ENCODE data around the gene KYNU. TPM values are rescaled to one million over a fixed set of nuclear protein-coding genes. Genes with fewer than 3 reads are reported as not detected.
"Not testable (repeated sequence)": the region's sequence is repeated elsewhere in the genome, so short reads cannot be mapped to it uniquely, and the experiment has no call there.

The KYNU gene
- total RNA-seq, 1 donor from 2014 or later, result 0.16 TPM

DNA sequence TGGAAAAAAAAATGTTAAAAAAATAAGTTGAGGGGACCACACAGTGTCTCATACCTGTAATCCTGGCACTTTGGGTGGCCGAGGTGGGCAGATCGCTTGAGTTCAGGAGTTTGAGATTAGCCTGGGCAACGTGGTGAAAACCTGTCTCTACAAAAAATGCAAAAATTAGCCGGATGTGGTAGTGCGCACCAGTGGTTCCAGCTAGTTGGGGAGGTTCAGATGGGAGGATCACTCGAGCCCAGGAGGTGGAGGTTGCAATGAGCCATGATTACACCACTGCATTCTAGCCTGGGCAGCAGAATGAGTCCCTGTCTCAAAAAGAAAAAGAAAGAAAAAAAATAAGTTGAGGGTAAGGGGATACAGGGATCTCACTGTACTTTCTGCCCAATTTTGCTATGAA lies 6.1 kb upstream of the KYNU start:
- DNase-seq, result no peak

DNA sequence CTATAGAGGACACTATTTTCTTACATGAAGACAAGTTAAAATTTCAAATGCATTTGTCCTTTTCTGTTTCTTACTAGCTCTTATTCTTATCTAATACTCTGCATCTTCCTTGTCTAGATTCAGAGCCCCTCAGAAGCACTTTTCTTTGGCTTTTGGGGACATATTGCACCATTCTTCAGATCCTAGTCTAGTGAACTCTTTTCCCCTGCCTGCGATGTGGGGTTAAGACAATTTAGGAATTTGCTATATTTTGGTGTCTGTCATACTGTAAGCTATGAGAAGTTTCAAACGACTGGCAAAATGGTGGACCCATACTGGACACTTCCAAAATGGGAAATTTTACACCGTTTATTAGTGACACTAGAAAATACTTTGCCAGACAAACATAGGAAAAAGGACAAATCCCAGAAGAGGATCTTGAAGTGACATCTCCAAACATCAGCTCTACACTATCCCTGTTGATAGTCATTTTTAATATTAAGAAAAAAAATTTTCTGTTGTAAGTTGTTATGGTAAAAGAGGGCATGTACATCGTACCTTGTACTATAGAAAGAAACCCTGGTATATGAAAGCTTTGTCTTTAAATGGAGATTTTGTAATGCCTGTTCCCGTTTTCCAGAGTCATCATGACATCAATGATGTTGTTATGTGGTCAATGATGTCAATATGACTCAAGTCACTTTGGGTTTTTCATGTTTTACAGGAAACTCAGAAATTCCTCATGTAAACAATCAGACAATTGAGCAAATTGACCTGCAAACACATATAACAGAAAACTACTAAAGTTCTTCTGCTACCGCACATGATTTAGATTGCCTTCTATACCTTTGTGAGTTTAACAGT lies 4.4 kb upstream of the KYNU start:
- DNase-seq, result no peak

DNA sequence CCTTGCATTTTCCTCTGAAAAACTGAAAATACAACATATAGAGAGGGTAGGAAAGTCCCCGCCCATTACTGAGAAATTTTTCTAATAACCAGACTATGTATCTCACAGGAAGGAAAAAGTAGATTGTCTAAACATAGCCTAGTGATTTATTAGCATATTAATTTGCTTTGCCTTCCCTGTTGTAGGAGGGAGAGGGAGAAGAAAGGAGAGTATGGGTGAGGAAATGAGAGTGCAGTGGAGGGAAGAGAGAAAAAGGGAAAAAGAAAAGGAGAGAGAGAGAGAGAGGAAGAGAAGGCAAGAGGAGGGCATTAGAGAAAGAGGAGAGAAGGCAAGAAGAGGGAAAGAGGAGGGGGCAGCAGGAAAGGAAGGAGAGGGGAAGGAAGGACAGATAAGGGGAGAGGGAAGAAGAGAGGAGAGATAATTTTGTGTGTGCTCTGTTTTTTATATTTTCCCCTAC lies 3.6 kb upstream of the KYNU start:
- DNase-seq, result no peak

DNA sequence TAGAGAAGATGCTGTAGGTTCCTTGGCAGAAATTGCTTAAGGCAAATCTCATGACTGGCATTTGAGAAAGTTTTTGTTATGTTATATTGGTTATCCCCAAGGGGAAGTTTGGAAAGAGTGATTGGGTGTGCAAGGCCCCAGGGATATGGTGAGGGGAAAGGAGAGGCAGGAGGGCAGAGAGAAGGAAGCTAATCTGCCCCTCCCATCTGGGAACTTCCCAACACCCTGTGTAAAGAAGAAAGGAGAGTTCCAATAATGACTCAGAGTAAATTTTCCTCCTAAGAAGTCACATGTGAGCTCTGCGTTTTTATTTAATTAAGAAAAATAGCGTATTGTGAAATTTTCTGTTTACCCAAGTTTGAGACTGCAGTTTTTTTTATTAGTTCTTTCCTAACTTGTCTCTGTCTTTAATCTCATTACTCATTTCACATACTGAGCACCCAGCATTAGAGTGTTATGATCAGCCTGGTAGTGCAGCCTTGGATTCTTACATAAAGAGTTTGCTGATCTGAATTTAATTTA lies 3.1 kb upstream of the KYNU start:
- DNase-seq, result no peak

DNA sequence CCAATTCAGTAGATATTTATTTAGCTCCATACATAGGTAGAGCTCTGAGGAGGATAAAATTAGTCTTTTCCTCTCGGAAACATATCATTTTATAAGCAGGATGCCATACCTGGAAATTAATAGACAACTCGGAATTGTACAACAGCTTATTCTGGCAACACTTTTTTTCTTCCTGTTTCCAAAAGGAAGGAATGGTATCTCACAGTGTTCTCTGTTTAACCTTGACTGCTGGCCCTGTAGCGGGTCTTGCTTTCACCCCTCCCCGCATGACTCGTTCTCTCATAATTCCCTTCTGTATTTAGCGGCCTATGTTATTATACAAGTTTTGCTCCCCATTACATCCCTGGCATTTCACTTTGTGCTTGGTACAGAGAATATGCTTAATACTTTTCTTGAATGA lies 2.5 kb upstream of the KYNU start:
- no peak for DNase-seq

DNA sequence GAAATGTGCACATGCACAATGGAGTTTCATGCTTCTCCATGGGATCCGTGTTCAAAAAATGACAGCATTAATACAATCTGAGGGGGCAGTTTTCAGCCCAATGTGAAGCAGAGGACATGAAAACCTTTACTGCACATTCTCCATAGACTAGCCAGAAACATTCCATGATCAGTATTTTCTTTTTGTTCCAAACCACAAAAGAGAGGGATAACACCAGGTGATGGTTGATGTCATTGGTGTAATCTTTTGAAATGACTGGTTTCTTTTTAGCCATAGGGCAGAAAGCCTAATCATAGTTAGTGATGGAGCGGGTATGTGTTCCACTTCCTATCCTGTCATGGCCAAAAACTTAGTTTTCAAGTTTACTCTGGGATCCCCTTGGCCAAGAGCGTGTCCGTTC lies 1.8 kb upstream of the KYNU start:
- DNase-seq, result no peak

DNA sequence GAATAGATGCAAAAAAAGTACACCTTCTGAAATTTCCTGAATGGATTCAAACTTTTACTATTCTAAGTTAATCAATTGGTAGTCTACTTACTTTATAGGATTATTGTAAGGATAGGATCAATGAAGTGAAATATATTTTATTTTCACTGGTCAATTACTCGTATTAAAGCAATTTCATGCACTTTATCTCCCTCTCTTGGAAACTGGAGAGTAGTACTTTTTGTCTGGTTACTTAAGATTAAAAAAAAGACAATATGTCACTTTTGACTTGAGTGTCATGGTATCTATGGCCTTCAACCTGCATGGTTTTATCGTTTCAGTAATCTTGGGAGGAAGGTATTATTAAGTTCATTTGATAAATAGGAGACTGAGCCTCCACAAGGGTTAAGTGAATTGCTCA lies 1.0 kb upstream of the KYNU start:
- no peak for DNase-seq

DNA sequence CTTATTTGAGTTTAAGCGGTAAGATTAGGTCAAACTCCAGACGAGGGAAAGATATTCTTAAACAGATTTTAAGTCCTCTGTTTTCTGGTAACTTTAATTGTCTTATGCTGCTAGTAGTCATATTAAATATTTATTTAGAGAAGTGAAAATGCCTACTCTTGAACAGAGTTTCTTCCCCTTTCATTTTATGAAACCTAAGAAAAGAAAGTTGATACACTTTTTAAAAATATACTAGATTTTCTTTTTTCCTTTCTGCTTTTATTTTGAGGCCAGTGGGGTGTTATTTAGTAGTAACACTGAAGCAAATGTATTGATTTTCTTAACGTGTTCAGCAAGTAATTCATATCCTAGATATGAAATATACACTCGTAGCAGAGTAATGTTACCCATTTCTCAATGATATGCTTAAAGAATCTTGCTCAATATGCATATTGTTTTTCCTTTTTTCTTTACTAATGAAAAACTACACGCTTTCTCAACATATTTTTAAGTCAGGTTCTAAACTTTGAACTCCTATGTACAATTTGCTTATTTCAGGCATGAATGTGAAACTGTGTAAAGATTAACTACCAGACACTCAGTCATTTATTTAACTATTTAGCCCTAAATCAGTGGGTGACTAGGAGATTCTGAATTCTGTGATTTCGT lies 691 bp downstream of the KYNU start:
- no peak for DNase-seq

DNA sequence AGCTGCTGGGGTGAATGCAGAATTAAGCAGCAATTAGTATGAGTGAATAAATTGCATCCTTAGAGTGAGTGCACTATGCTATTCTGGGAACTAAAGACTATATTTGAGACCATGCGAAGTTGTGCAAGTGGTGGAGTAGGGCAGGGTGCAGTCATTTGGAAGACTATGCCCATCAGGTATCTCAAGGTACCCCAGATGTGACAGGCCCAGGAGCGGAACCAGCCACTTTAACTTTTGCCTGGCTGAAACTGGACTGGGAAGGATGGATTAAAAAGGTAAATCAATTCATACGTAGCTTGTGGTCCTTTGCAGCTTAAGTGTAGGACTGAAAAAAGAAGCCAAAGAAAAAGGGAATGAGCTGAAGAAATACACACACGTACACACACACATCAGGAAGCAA lies 1.7 kb downstream of the KYNU start:
- DNase-seq, result no peak

DNA sequence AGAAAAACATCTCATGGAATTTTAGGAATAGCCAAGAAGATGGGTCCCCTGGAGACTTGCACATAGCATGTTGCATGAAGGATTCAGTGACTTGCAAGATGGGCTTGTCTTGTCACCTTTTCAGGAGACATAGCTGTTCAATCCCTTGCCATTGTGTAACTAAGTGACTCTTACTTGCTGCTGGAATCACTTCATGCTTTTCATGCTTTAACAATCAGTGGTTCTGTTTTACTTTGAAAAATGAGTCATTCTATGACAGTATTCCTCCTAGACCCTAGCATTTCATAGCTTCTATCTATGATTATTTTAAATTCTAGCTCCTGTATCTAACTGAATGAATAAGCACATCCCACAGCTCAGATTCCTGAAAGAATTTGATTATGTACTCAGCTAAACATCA lies 2.8 kb downstream of the KYNU start:
- no peak for DNase-seq

DNA sequence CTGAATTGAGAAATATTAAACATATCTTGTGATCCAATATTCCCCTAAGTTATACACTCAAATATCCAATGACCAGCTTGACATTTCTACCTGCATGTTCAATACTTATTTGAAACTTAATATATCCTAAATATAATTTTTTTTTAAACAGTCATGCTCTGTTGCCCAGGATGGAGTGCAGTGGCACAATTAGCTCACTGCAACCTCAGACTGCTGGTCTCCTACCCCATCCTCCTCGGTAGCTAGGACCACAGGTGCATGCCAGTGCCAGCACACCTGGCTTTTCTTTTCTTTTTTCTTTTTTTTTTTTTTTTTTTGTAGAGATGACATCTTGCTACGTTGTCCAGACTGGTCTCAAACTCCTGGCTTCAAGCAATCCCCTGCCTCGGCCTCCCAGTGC lies 4.2 kb downstream of the KYNU start:
- DNase-seq, result no peak

DNA sequence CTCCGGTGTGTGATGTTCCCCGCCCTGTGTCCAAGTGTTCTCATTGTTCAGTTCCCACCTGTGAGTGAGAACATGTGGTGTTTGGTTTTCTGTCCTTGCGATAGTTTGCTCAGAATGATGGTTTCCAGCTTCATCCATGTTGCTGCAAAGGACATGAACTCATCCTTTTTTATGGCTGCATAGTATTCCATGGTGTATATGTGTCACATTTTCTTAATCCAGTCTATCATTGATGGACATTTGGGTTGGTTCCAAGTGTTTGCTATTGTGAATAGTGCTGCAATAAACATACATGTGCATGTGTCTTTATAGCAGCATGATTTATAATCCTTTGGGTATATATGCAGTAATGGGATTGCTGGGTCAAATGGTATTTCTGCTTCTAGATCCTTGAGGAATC lies 5.0 kb downstream of the KYNU start:
- DNase-seq, result not testable (repeated sequence)

DNA sequence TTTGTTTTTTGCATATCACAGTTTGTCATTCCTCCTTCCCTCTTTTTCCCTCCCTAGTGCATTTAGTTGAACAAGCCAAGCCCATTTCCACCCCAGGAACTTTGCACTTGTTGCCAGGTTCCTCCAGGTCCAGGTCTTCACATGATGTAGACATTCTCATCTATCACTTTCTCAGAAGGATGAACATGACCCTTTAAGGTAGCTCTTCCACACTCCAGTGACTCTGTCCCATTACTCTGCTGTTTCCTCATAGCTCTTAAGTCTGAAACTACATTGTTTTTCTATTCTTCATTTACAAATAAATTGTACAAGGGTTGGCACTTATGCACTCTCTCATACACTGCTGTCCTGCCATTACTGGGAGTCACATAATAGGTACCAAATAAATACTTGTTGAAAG lies 6.1 kb downstream of the KYNU start:
- DNase-seq, result no peak

DNA sequence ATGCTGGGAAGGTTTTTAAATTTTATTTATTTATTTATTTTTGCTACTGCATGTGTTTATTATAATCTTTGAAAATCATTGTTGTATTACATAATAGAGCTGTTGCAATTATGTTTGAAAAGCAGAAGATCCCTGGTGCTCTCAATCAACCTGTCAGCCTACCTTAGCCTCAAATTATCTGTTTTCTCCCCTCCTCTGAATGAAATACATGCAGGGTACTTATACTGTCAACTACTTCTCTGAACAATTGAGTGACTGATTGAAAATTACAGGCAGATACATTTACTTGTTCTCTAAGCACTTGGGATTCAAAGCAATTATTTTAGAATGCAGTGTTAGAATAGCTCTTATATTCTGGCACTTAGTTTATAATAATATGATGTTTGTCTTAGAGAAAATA lies 8.1 kb downstream of the KYNU start:
- DNase-seq, result no peak

DNA sequence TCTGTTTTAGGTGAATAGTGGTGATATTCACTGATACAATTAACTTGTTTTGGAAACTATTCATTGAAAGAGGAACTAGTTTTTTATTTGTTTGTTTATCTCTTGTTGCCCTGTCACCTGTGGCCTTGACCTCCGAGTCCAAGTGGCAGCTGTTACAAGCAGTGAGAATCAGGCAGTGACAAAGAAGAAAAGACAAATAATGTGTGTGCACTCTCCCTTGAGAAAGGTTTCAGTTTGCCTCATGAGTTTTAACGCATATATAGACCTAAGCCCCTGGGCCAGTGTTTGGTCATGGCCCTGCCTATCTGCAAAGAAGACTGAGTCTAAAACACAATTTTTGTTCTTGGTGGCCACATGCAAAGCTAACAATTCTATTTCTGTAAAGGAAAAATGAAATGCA lies 15.3 kb downstream of the KYNU start:
- no peak for DNase-seq

DNA sequence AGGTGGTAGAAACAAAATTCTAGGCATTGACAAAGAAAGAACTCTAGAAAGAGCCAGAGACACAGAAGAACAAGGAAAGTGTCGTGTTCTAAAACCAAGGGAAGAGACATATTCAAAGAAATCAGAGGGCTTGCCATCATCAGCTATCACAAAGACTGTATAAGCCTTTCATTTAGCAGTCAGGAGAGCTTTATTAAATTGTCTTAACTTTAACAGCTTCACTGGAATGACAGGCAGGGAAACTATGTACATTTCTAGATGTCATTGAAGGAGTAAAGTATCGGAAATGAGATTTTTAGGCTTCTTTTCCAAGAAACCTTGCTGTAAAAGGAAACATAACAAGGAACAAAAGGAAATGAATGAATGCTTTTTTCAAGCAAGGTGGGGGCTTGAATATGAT lies 15.8 kb downstream of the KYNU start:
- DNase-seq, result no peak

DNA sequence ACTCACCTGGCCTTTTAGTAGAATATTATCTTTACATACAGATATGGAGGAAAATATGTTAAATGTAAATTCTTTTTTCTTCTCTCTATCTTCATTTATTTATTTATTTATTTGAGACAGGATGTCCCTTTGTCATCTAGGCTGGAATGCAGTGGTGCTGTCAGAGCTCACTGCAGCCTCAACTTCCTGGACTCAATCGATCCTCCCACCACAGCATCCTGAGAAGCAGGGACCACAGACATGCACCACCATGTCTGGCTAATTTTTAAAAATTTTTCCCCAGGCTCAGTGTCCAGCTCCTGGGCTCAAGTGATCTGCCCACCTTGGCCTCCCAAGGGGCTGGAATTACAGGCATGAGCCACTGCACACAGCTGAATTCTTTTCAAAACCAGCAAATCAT lies 20.3 kb downstream of the KYNU start:
- no peak for DNase-seq

DNA sequence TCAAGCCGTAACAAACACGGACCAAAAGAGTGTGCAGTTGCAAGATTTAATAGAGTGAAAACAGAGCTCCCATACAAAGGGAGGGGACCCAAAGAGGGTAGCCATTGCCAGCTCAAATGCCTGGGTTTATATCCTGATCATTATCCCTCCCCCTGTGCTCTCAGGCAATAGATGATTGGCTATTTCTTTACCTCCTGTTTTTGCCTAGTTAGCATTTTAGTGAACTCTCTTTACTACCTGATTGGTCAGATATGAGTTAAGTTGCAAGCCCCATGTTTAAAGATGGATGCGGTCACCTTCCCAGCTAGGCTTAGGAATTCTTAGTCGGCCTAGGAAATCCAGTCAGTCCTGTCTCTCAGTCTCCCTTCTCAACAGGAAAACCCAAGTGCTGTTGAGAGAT lies 22.9 kb downstream of the KYNU start:
- DNase-seq, result not testable (repeated sequence)

DNA sequence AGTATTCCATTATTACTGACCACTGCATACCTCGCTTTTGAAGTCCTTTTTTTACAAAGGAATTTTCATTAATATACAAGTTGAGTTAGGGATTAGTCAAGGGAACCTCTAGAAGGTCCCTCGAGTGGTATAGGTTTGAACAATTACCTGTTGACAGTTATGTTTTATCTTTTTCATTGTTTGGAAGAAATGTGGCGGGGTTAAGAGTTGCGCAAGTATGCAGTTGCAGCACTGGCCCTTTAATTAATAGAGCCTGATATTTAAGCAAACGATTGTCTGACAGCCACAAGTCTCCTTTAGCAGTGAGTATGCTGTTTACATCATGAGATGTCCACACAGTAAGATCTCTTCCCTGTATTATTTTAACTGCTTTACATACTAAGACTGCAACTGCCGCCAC lies 24.3 kb downstream of the KYNU start:
- no peak for DNase-seq

DNA sequence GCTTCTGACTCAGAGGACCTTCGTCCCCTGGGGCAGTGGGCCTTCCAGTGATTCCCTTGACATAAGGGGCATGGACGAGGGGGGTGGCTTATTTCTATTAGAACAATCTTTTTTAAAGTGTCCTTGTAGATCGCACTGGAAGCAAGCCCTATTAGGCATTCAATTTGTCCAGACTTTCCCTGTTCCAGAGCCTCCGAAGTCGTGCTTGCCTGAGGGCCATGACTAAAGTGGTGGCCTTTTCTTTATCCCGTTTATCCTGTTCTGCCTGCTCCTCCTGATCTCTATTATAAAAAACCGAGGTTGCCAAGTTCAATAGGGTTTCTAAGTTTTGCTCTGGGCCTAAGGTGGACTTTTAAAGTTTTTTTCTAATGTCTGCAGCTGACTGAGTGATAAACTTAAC lies 26.3 kb downstream of the KYNU start:
- not testable (repeated sequence) for DNase-seq

DNA sequence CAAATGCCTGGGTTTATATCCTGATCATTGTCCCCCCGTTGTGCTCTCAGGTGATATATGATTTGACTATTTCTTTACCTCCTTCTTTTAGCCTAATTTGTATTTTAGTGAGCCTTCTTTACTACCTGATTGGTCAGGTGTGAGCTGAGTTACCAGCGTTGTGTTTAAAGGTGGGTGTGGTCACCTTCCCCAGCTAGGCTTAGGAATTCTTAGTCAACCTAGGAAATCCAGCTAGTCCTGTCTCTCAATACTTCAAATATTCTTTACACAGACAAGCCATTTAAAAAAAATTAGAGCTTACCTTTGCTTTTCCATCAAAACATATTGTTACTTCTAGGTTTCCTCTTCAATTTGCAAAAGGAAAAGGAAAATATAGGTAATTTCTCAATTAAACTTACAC lies 30.2 kb downstream of the KYNU start:
- DNase-seq, result no peak

DNA sequence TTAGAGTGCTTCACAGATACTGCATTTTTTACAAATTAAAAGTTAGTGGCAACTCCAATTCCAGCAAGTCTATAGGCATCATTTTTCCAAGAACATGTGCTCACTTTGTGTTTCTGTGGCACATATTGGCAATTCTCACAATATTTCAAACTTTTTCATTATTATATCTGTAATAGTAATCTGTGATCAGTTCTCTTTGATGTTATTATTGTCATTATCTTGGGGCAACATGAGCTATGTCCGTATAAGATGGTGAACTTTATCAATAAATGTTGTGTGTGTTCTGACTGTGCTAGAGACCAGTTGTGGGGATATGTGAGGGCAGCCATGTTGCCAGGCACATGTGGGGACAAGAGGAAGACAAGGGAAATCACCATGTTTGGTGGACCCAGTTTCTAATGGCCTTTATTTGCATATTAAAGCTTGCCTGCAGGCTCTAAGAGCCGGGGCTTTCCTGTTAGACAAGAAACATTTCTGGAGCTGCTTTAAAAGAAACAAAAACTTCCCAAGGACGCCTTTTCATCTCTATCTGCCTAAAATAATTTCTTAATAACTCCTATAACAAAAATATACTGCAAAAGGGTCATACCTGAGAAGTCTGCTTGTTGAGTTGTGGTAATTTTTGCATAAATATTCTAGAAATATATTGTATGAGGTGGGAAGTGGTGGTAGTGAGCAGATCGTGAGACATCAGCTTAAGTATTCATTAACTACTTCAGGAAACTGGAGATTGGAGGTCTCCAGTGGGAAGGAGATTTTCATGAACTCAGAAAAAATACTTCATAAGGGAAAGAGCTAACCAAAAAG lies 37.2 kb downstream of the KYNU start:
- no peak for DNase-seq

DNA sequence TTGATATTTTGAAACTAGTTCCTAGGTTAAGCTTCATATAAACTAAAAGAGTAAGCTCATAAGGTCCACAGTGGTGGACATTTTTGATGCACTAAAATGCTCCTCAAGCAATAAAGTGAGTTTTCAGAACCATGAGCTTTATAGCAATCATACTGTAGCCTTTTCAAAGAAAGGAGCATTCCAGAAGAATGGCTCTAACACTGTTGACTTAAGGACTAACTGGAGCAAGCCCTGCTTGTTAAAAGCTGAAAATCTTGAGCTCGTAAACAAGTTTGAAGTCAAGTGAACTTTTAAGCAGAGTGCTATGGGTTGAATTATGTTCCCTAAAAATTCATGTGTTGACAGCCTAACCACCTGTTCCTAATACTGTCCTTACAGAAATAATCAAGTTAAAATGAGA lies 38.0 kb downstream of the KYNU start:
- no peak for DNase-seq

Measured in occipital lobe (tissue), 2 donors.